ENCODE measurements around the gene LRRC14B. TPM values are rescaled to one million over a fixed set of nuclear protein-coding genes. Genes with fewer than 3 reads are reported as not detected.
"Not testable (repeated sequence)": the region's sequence is repeated elsewhere in the genome, so short reads cannot be mapped to it uniquely, and the experiment has no call there.

The LRRC14B gene
- total RNA-seq, 1 donor from 2014 or later = 0.22 TPM

DNA sequence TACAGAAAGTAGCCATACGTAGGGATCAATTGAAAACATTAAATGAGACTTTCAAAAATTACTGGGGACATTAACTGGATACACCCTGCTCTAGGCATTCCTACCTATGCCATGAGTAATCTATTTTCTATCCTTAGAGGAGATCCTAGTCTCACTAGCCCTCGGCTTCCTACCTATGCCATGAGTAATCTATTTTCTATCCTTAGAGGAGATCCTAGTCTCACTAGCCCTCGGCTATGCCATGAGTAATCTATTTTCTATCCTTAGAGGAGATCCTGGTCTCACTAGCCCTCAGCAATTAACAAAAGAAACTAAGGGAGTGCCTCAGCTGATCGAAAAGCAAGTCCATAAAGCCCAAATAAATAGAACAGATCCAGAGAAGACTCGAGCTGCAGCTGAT, 54.4 kb downstream of the LRRC14B start:
- H3K4me1 Mint-ChIP-seq; DNase-seq (ENCODE audit: low spot score in 2 of 2, unreplicated experiment in 2 of 2); H3K27ac Mint-ChIP-seq; H3K27me3 Mint-ChIP-seq (ENCODE audit: low read depth); H3K4me3 Mint-ChIP-seq: not testable (repeated sequence)
- peaks cover 84% of the 10 kb centered on the region for H3K36me3 Mint-ChIP-seq
- H3K9me3 Mint-ChIP-seq = peaks cover 34% of the 10 kb centered on the region

Other genes starting within 250 kb of the LRRC14B start
- 65.6 to 71.2 TPM (median 70.0 TPM) in 3 replicates for gene PLEKHG4B, start 99.3 kb upstream of the LRRC14B start, total RNA-seq
- 9.3 to 10.2 TPM (median 9.7 TPM) in 3 replicates for gene CCDC127, start 26.7 kb downstream of the LRRC14B start, total RNA-seq
- gene SDHA, start 26.8 kb downstream of the LRRC14B start, total RNA-seq = 83.4 to 86.3 TPM (median 85.9 TPM) in 3 replicates
- 82.4 to 85.6 TPM (median 84.4 TPM) in 3 replicates for gene PDCD6, start 80.2 kb downstream of the LRRC14B start, total RNA-seq
- 10.7 to 12.7 TPM (median 10.9 TPM) in 3 replicates for gene AHRR, start 130.2 kb downstream of the LRRC14B start, total RNA-seq

Data from mesothelial cell of epicardium (in vitro differentiated cells).